ENCODE results near the gene EIF5A.

Gene EIF5A

GRCh38 chr17:7285679-7286078 is 21.7 kb upstream of the EIF5A start:
- no peak for DNase-seq

GRCh38 chr17:7289256-7290032 is 18.0 kb upstream of the EIF5A start:
- DNase-seq, result no peak

- DNase-seq, result no peak
Measured at GRCh38 chr17:7290166-7290565, 17.3 kb upstream of the EIF5A start.

GRCh38 chr17:7290685-7291084 is 16.7 kb upstream of the EIF5A start:
- no peak for DNase-seq

- DNase-seq, result no peak
Measured at GRCh38 chr17:7292194-7292593, 15.2 kb upstream of the EIF5A start.

- DNase-seq, result no peak
Measured at GRCh38 chr17:7292729-7293128, 14.7 kb upstream of the EIF5A start.

GRCh38 chr17:7293159-7293558 is 14.3 kb upstream of the EIF5A start:
- DNase-seq, result no peak

GRCh38 chr17:7293816-7294613 is 13.4 kb upstream of the EIF5A start:
- DNase-seq, result no peak

GRCh38 chr17:7294614-7295153 is 12.7 kb upstream of the EIF5A start, which contains the start of gene YBX2:
TSS of gene YBX2 (minus strand) at chr17:7294639. CDS start at chr17:7294500, 139 bp downstream.
- DNase-seq, result peak; percentile 55

GRCh38 chr17:7295230-7296180 is 11.9 kb upstream of the EIF5A start:
- DNase-seq, result no peak

GRCh38 chr17:7296189-7296861 is 11.1 kb upstream of the EIF5A start:
- peak; percentile 39 for DNase-seq

GRCh38 chr17:7304179-7304578 is 3.2 kb upstream of the EIF5A start:
- no peak for DNase-seq

GRCh38 chr17:7307686-7308624 is 527 bp downstream of the EIF5A start:
- no peak for DNase-seq

- peak; percentile 68 for DNase-seq
Measured at GRCh38 chr17:7308625-7309433, 1.4 kb downstream of the EIF5A start.

- DNase-seq, result no peak
Measured at GRCh38 chr17:7309628-7310027, 2.2 kb downstream of the EIF5A start.

- no peak for DNase-seq
Measured at GRCh38 chr17:7311110-7311705, 3.8 kb downstream of the EIF5A start.

GRCh38 chr17:7312432-7313087 is 5.1 kb downstream of the EIF5A start:
- DNase-seq, result no peak

- DNase-seq, result no peak
Measured at GRCh38 chr17:7313088-7313889, 5.9 kb downstream of the EIF5A start.

Data from NCI-H2029 (cell line).